H1 (cell line): ENCODE data around the gene TMEM185B.

Source experiments
- CEBPB ChIP-seq: IDR thresholded peaks from 2 replicates; pipeline ENCODE4 v1.6.1; 2012; ENCODE audit warnings: low read depth, low read length
- EP300 ChIP-seq, 2 experiments: IDR thresholded peaks; 1 replicate in 1 of 2; 2 replicates in 1 of 2; pipeline ENCODE4 v1.6.1; 2011 to 2012; ENCODE audit warnings: low read depth in 2 of 2, low read length in 2 of 2, mild to moderate bottlenecking in 2 of 2, borderline replicate concordance in 1 of 2, inconsistent platforms in 1 of 2, moderate library complexity in 1 of 2
- GABPA ChIP-seq: IDR thresholded peaks from 2 replicates; pipeline ENCODE4 v1.6.1; 2011; ENCODE audit warnings: mild to moderate bottlenecking, low read length, moderate library complexity, borderline replicate concordance; ENCODE audit not compliant: insufficient read depth
- PHF8 ChIP-seq: fragments of 200-600 bp; sonication (generic); conservative IDR thresholded peaks from 2 replicates; pipeline ENCODE4 v1.7.1; 2012; ENCODE audit warnings: low read depth, mild to moderate bottlenecking, inconsistent platforms, low read length, moderate library complexity
- POLR2A ChIP-seq, 2 experiments: IDR thresholded peaks; 1 replicate in 1 of 2; 2 replicates in 1 of 2; pipeline ENCODE4 v1.6.1; 2011; ENCODE audit warnings: low read depth in 2 of 2, low read length in 2 of 2, mild to moderate bottlenecking in 2 of 2; ENCODE audit errors: control extremely low read depth in 1 of 2
- POLR2AphosphoS5 ChIP-seq: IDR thresholded peaks from 2 replicates; pipeline ENCODE4 v1.6.1; 2011; ENCODE audit warnings: low read depth, low read length
- SAP30 ChIP-seq: fragments of 300-600 bp; sonication (generic); IDR thresholded peaks from 2 replicates; pipeline ENCODE4 v1.7.1; 2012; ENCODE audit warnings: low read length, moderate library complexity, mild to moderate bottlenecking, inconsistent platforms; ENCODE audit not compliant: insufficient read depth, insufficient replicate concordance
- SIN3A ChIP-seq, 2 experiments: IDR thresholded peaks in 1 of 2; conservative IDR thresholded peaks in 1 of 2; 2 replicates each; pipeline ENCODE4 v1.6.1; 2011 to 2012; ENCODE audit warnings: low read length in 2 of 2, improper control_type of control experiment in 1 of 2, low read depth in 1 of 2, mild to moderate bottlenecking in 1 of 2
- SP1 ChIP-seq: IDR thresholded peaks from 2 replicates; pipeline ENCODE4 v1.6.1; 2011; ENCODE audit warnings: low read depth, low read length
- SRF ChIP-seq: IDR thresholded peaks from 2 replicates; pipeline ENCODE4 v1.6.1; 2011; ENCODE audit warnings: mild to moderate bottlenecking, low read depth, low read length, moderate library complexity
- ZNF274 ChIP-seq: IDR thresholded peaks from 2 replicates; pipeline ENCODE4 v1.7.0; 2012; ENCODE audit warnings: low read length, borderline replicate concordance; ENCODE audit errors: extremely low read depth
- TF ChIP-seq, protein P1 (sequence below), 3 experiments: IDR thresholded peaks; 1 replicate in 2 of 3; 2 replicates in 1 of 3; pipeline versions ENCODE4 v1.5.1 to v1.6.1; 2011; ENCODE audit warnings: low read length in 3 of 3, mild to moderate bottlenecking in 3 of 3, inconsistent platforms in 2 of 3, low read depth in 1 of 3, moderate library complexity in 1 of 3; ENCODE audit not compliant: insufficient read depth in 1 of 3; ENCODE audit errors: control extremely low read depth in 1 of 3

- TF ChIP-seq POLR2AphosphoS5 (no peak), POLR2A (IDR thresholded peaks at IDR 0.05; ENCODE audit: control extremely low read depth in 1 of 2, low read depth in 2 of 2, low read length in 2 of 2) (no peak), SRF (no peak), EP300 (IDR thresholded peaks at IDR 0.05; ENCODE audit: borderline replicate concordance in 1 of 2, low read depth in 2 of 2, low read length in 2 of 2) (no peak), ZNF274 (no peak), SIN3A (conservative IDR thresholded peaks at IDR 0.05 in 1 of 2, IDR thresholded peaks at IDR 0.05 in 1 of 2; ENCODE audit: low read depth in 1 of 2, low read length in 2 of 2) (no peak), PHF8 (no peak), GABPA (no peak), SP1 (no peak), SAP30 (no peak), CEBPB (no peak)
- TF ChIP-seq, protein P1, sequence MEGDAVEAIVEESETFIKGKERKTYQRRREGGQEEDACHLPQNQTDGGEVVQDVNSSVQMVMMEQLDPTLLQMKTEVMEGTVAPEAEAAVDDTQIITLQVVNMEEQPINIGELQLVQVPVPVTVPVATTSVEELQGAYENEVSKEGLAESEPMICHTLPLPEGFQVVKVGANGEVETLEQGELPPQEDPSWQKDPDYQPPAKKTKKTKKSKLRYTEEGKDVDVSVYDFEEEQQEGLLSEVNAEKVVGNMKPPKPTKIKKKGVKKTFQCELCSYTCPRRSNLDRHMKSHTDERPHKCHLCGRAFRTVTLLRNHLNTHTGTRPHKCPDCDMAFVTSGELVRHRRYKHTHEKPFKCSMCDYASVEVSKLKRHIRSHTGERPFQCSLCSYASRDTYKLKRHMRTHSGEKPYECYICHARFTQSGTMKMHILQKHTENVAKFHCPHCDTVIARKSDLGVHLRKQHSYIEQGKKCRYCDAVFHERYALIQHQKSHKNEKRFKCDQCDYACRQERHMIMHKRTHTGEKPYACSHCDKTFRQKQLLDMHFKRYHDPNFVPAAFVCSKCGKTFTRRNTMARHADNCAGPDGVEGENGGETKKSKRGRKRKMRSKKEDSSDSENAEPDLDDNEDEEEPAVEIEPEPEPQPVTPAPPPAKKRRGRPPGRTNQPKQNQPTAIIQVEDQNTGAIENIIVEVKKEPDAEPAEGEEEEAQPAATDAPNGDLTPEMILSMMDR (IDR thresholded peaks at IDR 0.05; ENCODE audit: control extremely low read depth in 1 of 3, insufficient read depth in 1 of 3, low read depth in 1 of 3, low read length in 3 of 3), result no peak
Measured at GRCh38 chr2:120195553-120195952, 27.6 kb downstream of the TMEM185B start.
